PFSK-1 (cell line): ENCODE data around the gene CLEC2L.

Experiments used
- FOXP2 ChIP-seq: optimal IDR thresholded peaks from 2 replicates; pipeline ENCODE3; 2011; ENCODE audit warnings: borderline replicate concordance, control low read depth, inconsistent platforms; ENCODE audit not compliant: insufficient read depth; ENCODE audit errors: extremely low read length, extremely low read depth
- POLR2AphosphoS5 ChIP-seq: IDR thresholded peaks from 2 replicates; pipeline ENCODE4 v1.6.1; 2012; ENCODE audit warnings: low read depth, mild to moderate bottlenecking, control low read depth, low read length, moderate library complexity
- REST ChIP-seq, 2 experiments: IDR thresholded peaks; 2 replicates each; pipeline versions ENCODE4 v1.6.1 to v1.8.0; 2011 to 2012; ENCODE audit warnings: low read depth in 2 of 2, low read length in 2 of 2, control low read depth in 1 of 2, inconsistent platforms in 1 of 2, mild to moderate bottlenecking in 1 of 2, moderate library complexity in 1 of 2; ENCODE audit not compliant: insufficient read depth in 1 of 2
- SIN3A ChIP-seq: IDR thresholded peaks from 2 replicates; pipeline ENCODE4 v1.6.1; 2012; ENCODE audit warnings: mild to moderate bottlenecking, low read length, moderate library complexity, borderline replicate concordance; ENCODE audit not compliant: insufficient read depth
- TAF1 ChIP-seq: IDR thresholded peaks from 2 replicates; pipeline ENCODE4 v1.6.1; 2012; ENCODE audit warnings: low read length, control low read depth, borderline replicate concordance; ENCODE audit not compliant: insufficient read depth

Gene CLEC2L

GRCh38 chr7:139562961-139563565, 39.6 kb downstream of the CLEC2L start:
- TF ChIP-seq REST (IDR thresholded peaks at IDR 0.05; ENCODE audit: insufficient read depth in 1 of 2, low read depth in 2 of 2, low read length in 2 of 2) (no peak), FOXP2 (no peak), POLR2AphosphoS5 (no peak), SIN3A (no peak), TAF1 (no peak)

DNA sequence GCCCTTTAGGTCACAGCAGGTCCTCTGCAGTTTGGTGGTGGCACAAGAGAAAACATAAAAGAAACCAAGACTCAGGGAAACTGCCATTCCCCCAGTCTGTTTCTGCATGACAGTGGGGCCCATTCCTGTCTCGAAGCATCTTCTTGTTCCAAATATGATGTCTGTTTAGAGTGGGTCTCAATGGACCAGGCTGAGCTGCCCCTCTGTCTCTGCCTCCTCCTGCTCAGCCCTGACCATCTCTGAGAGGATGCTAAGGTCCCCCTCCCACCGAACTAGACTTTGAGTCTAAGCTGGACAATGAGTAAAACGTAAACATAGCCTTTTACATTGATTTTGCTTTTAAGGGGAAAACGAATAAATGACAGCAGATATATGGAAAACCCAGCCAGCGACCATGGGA, 40.4 kb downstream of the CLEC2L start:
- TF ChIP-seq TAF1 (no peak), SIN3A (no peak), POLR2AphosphoS5 (no peak), FOXP2 (no peak), REST (IDR thresholded peaks at IDR 0.05; ENCODE audit: insufficient read depth in 1 of 2, low read depth in 2 of 2, low read length in 2 of 2) (no peak)

- TF ChIP-seq TAF1 (no peak), REST (IDR thresholded peaks at IDR 0.05; ENCODE audit: insufficient read depth in 1 of 2, low read depth in 2 of 2, low read length in 2 of 2) (no peak), SIN3A (no peak), POLR2AphosphoS5 (no peak), FOXP2 (no peak)
Measured at GRCh38 chr7:139566075-139566474, 42.6 kb downstream of the CLEC2L start.

- TF ChIP-seq SIN3A, result no peak
- TF ChIP-seq FOXP2, result no peak
- no peak for TF ChIP-seq POLR2AphosphoS5
- no peak for TF ChIP-seq REST (IDR thresholded peaks at IDR 0.05; ENCODE audit: insufficient read depth in 1 of 2, low read depth in 2 of 2, low read length in 2 of 2)
- TF ChIP-seq TAF1, result no peak
Measured at GRCh38 chr7:139566736-139567646, 43.5 kb downstream of the CLEC2L start.
